HG03354 (cell line): Measurements from ENCODE around the gene SRXN1.
A peak's percentile ranks its signal among the peaks of the same experiment; 100 is the strongest.
"Not testable (repeated sequence)": the region's sequence is repeated elsewhere in the genome, so short reads cannot be mapped to it uniquely, and the experiment has no call there.

Experiments used
- ATAC-seq: cut with Tn5 transposase; IDR thresholded peaks from one replicate; pipeline ENCODE4 v1.9.1; 2021; ENCODE audit warnings: mild to moderate bottlenecking; ENCODE audit not compliant: unreplicated experiment, poor library complexity, severe bottlenecking

The SRXN1 gene

GRCh38 chr20:653110-653589 is at the start of gene SRXN1:
TSS of gene SRXN1 (minus strand) at chr20:653200. CDS start at chr20:653185, 15 bp downstream.
- ATAC-seq, result peak; percentile 85

DNA sequence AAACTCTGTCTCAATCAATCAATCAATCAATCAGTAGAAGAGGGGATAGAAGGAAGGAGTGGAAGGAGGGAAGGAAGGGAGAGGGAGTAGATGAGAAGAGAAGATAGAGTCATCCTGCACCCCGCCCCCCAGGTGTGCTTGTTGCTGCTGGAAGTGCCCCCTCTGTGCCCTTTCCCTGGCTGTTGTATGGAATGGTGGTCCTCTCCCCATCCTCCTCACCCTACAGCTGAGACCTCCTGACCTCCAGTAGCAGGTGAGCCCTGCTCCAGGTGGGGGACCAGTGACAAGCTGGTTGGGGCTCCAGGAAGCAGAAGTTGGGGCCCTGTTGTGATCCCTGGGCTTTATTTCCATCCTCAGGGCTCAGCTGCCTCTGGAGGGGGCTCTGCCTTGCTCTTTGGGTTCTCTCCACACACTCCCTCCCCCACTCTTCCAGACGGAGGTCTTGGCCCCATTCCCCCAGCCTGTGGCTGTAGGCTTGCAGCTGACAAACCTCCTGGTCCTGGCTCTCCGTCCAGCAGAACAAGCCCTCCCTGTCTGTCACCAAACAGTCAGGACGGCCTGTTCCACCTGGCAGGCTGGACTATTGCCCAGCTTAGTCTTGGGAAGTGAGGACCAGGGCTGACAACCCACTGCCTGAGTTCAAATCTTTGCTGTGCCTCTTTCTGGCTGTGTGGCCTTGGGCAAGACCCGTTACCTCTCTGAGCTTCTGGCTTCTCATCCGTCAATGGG is 48.6 kb upstream of the SRXN1 start:
- ATAC-seq, result no peak

- no peak for ATAC-seq
Observed at GRCh38 chr20:699811-700338, 46.9 kb upstream of the SRXN1 start.

GRCh38 chr20:699342-699741 is 46.3 kb upstream of the SRXN1 start:
- ATAC-seq, result no peak

GRCh38 chr20:698276-698675 is 45.3 kb upstream of the SRXN1 start:
- ATAC-seq, result no peak

GRCh38 chr20:697826-698225 is 44.8 kb upstream of the SRXN1 start:
- ATAC-seq, result no peak

GRCh38 chr20:695165-695866 is 42.3 kb upstream of the SRXN1 start:
- no peak for ATAC-seq

- ATAC-seq, result no peak
Observed at GRCh38 chr20:694496-694895, 41.5 kb upstream of the SRXN1 start.

DNA sequence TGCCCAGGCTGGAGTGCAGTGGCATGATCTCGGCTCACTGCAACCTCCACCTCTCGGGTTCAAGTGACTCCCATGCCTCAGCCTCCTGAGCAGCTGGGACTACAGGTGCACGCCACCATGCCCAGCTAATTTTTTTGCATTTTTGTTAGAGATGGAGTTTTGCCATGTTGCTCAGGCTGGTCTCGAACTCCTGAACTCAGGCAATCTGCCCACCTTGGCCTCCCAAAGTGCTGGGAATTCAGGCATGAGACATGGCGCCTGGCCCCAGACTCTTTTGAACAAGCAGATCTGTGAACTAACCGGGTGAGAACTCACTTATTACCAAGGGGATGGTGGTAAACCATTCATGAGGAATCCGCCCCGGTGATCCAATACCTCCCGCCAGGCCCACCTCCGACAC is 40.8 kb upstream of the SRXN1 start:
- ATAC-seq, result not testable (repeated sequence)

GRCh38 chr20:692044-692443 is 39.0 kb upstream of the SRXN1 start:
- ATAC-seq, result no peak

DNA sequence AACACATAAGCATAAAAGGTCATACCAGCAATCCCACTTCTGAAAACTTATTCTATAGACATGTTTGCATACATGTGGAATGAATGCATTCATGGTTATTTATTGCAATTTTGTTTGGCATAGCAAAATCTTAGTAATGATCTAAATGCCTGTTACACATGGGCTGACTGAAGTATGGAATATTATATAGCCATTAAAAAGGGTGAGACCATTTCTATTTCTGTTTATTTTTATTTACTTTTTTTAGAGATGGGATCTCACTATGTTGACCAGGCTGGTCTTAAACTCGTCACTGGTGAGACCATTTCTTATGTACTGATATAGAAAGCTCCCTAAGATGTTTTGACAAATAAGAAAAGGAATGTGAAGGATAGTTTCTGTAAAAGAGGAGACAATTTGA is 36.9 kb upstream of the SRXN1 start:
- ATAC-seq, result no peak

DNA sequence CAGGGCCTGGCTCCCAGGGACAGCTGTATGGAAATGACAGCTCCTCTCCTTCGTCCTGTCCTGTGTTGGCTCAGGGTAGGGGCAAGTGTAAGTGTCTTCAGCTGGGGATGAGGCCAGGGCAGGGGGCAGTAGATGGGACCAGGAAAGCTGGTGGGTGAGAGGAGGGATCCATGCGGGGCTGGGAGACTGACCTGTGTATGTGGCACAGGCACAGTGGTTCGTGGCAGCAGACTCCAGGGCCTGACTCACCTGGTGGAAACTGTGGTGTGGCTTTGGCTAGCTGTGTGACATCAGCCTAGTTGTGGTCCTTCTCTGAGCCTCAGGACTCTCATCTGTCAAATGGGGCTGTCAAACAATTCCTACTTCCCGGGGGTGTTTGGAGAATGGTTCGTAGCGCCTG is 36.3 kb upstream of the SRXN1 start:
- ATAC-seq, result no peak

DNA sequence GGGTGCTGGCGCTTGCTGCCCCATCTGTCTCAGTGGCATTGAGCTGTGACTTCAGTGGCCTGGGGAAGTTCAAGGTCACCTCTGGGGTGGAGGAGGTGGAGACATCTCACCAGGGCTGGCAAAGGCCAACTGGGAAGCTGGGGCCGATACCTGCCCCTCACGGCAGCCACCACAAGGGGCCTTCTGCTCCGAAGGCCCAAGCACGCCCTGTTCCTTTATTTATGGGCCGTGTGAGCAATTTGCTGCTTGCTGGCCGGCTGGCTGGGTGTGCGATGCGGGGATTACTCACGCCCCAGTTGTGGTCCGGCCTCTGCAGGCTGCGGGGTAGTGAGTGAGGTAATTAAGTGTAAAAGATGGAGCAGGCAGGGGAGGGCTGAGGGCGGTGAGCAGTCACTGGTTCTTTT is 35.8 kb upstream of the SRXN1 start:
- no peak for ATAC-seq

- no peak for ATAC-seq
Observed at GRCh38 chr20:687468-688203, 34.6 kb upstream of the SRXN1 start.

- ATAC-seq, result no peak
Observed at GRCh38 chr20:684676-685319, 31.8 kb upstream of the SRXN1 start.

GRCh38 chr20:682123-682522 is 29.1 kb upstream of the SRXN1 start:
- no peak for ATAC-seq

DNA sequence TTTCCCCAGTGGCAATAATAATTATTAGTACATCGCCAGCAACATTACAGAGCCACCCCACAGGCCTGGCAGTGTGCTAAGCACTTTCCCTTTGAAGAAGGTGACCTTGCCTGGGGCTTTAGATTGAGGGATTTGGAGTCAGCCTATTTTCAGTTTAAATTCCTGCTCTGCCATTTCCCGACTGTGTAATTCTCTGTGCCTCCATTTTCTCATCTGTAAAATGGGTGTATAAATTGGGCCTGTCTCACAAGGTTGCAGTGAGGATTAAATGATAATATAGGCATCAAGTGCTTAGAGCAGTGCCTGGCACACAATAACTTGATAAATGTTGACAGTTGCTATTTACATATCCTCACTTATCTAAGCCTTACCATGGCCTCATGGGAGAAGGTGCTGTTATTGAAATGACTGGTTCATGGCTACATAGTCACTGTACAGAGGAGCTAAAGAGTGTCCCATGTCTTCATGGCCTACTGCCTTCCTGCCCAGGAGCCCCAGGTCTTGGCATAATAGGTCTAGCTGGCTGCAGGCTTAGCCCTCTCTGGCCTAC is 27.7 kb upstream of the SRXN1 start:
- ATAC-seq, result no peak

- no peak for ATAC-seq
Observed at GRCh38 chr20:677957-678356, 25.0 kb upstream of the SRXN1 start.

- ATAC-seq, result no peak
Observed at GRCh38 chr20:676967-677366, 24.0 kb upstream of the SRXN1 start.
